Bronchial epithelial cell (primary cell): ENCODE measurements around the gene SEPTIN10. TPM values are rescaled to one million over a fixed set of nuclear protein-coding genes. Genes with fewer than 3 reads are reported as not detected.

ENCODE experiments used
- DNase-seq: peaks from one replicate; pipeline ENCODE4 v3.0.0-alpha.2; 2010; ENCODE audit warnings: low read depth
- FAIRE-seq: peaks from 2 replicates; lab custom pipeline; 2011; peaks lifted over from hg19 to GRCh38; lab: Jason Lieb, UNC
- H3K27me3 ChIP-seq: 2 replicates; pipeline ENCODE4 v1.5.1; 2011; ENCODE audit warnings: low read length; ENCODE audit not compliant: control insufficient read depth, insufficient read depth
- H3K36me3 ChIP-seq: 2 replicates; pipeline ENCODE4 v1.5.1; 2011; ENCODE audit warnings: low read length; ENCODE audit not compliant: control insufficient read depth, insufficient read depth
- H3K4me3 ChIP-seq: 2 replicates; pipeline ENCODE4 v1.5.1; 2011; ENCODE audit warnings: mild to moderate bottlenecking, low read depth, low read length, control low read depth
- CTCF ChIP-seq: IDR thresholded peaks from 2 replicates; pipeline ENCODE4 v1.5.1; 2011; ENCODE audit warnings: mild to moderate bottlenecking, moderate library complexity, low read length, control low read depth, inconsistent platforms; ENCODE audit not compliant: insufficient read depth, severe bottlenecking
- total RNA-seq: library from RNA; depleted of rRNA; stranded (reverse); fragments of >200 nt; gene quantifications from 2 replicates; pipeline ENCODE4 v1.2.1, GENCODE V29; 2014

The SEPTIN10 gene
- total RNA-seq, 1 donor from 2014 or later = 62.4 TPM

- DNase-seq (no peak), FAIRE-seq (no peak)
- TF ChIP-seq CTCF = no peak
- Histone ChIP-seq H3K4me3 (no peak overlapping the region), H3K36me3 (peaks cover 4% of the 10 kb centered on the region), H3K27me3 (no peaks in the 10 kb centered on the region)
Observed at GRCh38 chr2:109554758-109555157, 59.0 kb downstream of the SEPTIN10 start.

- no peak for FAIRE-seq
- H3K36me3 ChIP-seq = peaks cover 7% of the 10 kb centered on the region
- TF ChIP-seq CTCF = no peak
Observed at GRCh38 chr2:109549016-109549590, 64.7 kb downstream of the SEPTIN10 start.

GRCh38 chr2:109547280-109547679 is 66.5 kb downstream of the SEPTIN10 start:
- FAIRE-seq (no peak), DNase-seq (no peak)
- no peak overlapping the region for H3K4me3 ChIP-seq
- H3K36me3 ChIP-seq = peaks cover 4% of the 10 kb centered on the region
- H3K27me3 ChIP-seq = no peaks in the 10 kb centered on the region
- TF ChIP-seq CTCF = no peak

More at GRCh38 chr2:109549016-109549590, 64.7 kb downstream of the SEPTIN10 start:
- Histone ChIP-seq H3K4me3 (no peak overlapping the region), H3K27me3 (no peaks in the 10 kb centered on the region)
- DNase-seq = no peak

- TF ChIP-seq CTCF = peak; percentile 83
- DNase-seq (peak; percentile 64), FAIRE-seq (peak; percentile 73)
- Histone ChIP-seq H3K4me3 (no peak overlapping the region), H3K27me3 (no peaks in the 10 kb centered on the region), H3K36me3 (peaks cover 4% of the 10 kb centered on the region)
Observed at GRCh38 chr2:109545828-109546713, 67.7 kb downstream of the SEPTIN10 start.

GRCh38 chr2:109542384-109542783 is 71.4 kb downstream of the SEPTIN10 start:
- H3K4me3 ChIP-seq = no peak overlapping the region
- H3K36me3 ChIP-seq = peaks cover 4% of the 10 kb centered on the region
- FAIRE-seq = no peak
- DNase-seq = no peak
- no peaks in the 10 kb centered on the region for H3K27me3 ChIP-seq
- TF ChIP-seq CTCF = no peak
